ENCODE results near the gene SAPCD2. TPM values are rescaled to one million over a fixed set of nuclear protein-coding genes. Genes with fewer than 3 reads are reported as not detected.

SAPCD2 gene
- total and polyA plus RNA-seq, 12 donors: 0.07 to 1.7 (median 0.58) TPM

GRCh38 chr9:137069508-137070091 is 757 bp downstream of the SAPCD2 start:
- Histone ChIP-seq H3K36me3 (replicated peaks in 1 of 2) (no peaks in the 10 kb centered on the region), H3K9me3 (replicated peaks in 1 of 3) (no peaks in the 10 kb centered on the region), H3K27me3 (peaks cover 12% of the 10 kb centered on the region), H3K4me1 (replicated peaks in 1 of 2) (peaks cover 0 to 8% of the 10 kb centered on the region in 2 donors), H3K27ac (no peak overlapping the region), H3K4me3 (peak overlapping the region in 1 of 4 donors; percentile 55)
- TF ChIP-seq POLR2A (IDR thresholded peaks at IDR 0.05): no peak
- TF ChIP-seq CTCF (IDR thresholded peaks at IDR 0.05): no peak
- WGBS, 4 donors: 0 to 20% (median 5%) methylated on average over 2 to 48 of the region's 52 CpGs
- intact Hi-C loops (cut with DNase I): no loop called here
- no peak for DNase-seq

GRCh38 chr9:137068539-137069507 is 1.5 kb downstream of the SAPCD2 start:
- H3K36me3 ChIP-seq (replicated peaks in 1 of 2): no peaks in the 10 kb centered on the region
- no peak for TF ChIP-seq CTCF (IDR thresholded peaks at IDR 0.05)
- 82 to 95% (median 88%) methylated on average over 5 to 17 of the region's 17 CpGs for WGBS, 4 donors
- H3K4me3 ChIP-seq: no peak overlapping the region
- no peak overlapping the region for H3K27ac ChIP-seq
- H3K4me1 ChIP-seq (replicated peaks in 1 of 2): peaks cover 0 to 8% of the 10 kb centered on the region in 2 donors
- intact Hi-C loops (cut with DNase I): no loop called here
- H3K27me3 ChIP-seq: peaks cover 12% of the 10 kb centered on the region
- H3K9me3 ChIP-seq (replicated peaks in 1 of 3): no peaks in the 10 kb centered on the region
- no peak for DNase-seq

- DNase-seq: peak; percentile 74 to 90 (median 78)
- no peaks in the 10 kb centered on the region for H3K36me3 ChIP-seq (replicated peaks in 1 of 2)
- peaks cover 12% of the 10 kb centered on the region for H3K27me3 ChIP-seq
- WGBS, 4 donors: 24 to 60% (median 56%) methylated on average over 5 to 12 of the region's 12 CpGs
- intact Hi-C loops (cut with DNase I): no loop called here
- TF ChIP-seq POLR2A (IDR thresholded peaks at IDR 0.05) (no peak), CTCF (IDR thresholded peaks at IDR 0.05) (peak; percentile 56 to 81 (median 73))
- no peak overlapping the region for H3K27ac ChIP-seq
- peaks cover 0 to 8% of the 10 kb centered on the region in 2 donors for H3K4me1 ChIP-seq (replicated peaks in 1 of 2)
- H3K4me3 ChIP-seq: no peak overlapping the region
- no peaks in the 10 kb centered on the region for H3K9me3 ChIP-seq (replicated peaks in 1 of 3)
Observed at GRCh38 chr9:137067860-137068538, 2.4 kb downstream of the SAPCD2 start.
